Measurements from ENCODE around the gene DHODH. TPM values are rescaled to one million over a fixed set of nuclear protein-coding genes. Genes with fewer than 3 reads are reported as not detected.
"Not testable (repeated sequence)": the region's sequence is repeated elsewhere in the genome, so short reads cannot be mapped to it uniquely, and the experiment has no call there.

The DHODH gene
- total RNA-seq = 4.0 TPM

DNA sequence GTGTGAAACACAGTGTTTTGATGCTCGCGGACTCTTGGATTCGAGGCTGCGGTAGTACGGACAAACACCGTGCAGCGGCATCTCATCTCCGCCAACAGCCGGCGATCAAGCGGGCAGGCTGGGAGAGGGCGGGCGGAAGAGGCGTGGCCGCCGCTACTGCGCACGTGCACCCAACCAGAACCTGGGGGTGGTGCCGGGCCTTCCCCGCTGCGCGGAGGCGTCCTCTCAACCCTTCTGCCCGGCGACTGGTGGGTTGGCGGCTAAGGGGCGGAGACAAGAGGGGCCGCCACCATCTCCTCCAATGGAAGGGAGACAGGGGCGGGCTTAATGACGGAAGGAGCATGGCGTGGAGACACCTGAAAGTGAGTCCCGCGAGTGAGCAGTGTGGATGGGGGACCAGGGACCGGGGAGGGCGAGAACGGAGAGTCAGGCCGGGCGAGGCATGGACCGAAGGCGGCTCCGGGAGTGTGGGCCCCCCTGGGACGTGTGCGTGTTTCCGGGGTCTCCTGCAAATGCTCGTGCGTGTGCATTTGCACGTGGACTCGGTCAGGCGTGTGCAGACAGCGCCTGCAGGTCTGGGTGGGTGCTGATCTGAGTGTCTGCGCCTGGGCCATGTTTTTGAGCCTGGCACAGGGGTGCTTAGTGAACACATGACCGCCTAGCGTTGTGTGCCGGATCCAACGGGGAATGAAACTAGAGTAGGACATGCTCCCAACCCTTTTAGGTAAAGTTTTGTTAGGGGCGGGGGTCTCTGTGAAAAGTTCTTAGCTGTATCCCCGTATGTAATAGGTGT lies at the start of gene DHODH:
TSS of gene DHODH (plus strand) at position 321 of the 793 bp plus-strand sequence. CDS start at position 342, 21 bp downstream.
- peak; percentile 94 for DNase-seq

DNA sequence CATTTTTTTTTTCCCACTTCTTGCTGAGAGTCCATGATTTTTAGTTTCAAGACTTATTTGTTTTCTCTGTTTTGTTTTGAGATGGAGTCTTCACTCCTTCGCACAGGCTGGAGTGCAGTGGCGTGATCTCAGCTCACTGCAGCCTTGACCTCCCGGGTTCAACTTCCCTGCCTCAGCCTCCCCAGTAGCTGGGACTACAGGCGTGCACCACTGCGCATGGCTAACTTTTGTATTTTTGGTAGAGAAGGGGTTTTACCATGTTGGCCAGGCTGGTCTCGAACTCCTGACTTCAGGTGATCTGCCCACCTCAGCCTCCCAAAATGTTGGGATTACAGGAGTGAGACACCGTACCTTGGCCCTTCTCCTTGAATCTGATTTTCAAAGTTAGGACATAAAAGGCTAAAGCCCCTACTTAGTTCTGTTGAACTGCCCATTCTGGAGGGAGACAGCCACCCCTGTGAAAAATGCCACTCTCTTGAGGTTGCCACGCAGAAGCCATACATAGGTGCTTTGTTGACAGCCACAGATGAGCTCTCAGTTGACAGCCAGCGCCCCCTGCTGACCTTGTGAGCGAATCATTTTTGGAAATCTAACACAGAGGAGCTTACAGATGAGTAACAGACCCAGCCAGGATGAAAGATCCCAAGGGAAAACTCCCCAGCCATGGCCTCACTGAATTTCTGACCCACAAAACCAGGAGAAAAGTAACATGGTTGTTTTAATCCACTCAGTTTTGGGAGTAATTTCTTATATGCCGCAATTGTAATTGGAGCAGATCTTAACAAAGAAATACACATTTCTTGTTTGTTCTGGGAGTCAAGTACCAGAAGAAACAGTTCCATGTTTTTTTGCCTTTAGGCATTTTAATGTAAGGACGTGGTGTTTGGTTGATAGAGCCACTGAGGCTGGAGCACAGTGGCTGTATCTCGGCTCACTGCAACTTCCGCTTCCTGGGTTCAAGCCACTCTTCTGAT lies 47.2 kb upstream of the DHODH start:
- peak; percentile 69 for DNase-seq

DNA sequence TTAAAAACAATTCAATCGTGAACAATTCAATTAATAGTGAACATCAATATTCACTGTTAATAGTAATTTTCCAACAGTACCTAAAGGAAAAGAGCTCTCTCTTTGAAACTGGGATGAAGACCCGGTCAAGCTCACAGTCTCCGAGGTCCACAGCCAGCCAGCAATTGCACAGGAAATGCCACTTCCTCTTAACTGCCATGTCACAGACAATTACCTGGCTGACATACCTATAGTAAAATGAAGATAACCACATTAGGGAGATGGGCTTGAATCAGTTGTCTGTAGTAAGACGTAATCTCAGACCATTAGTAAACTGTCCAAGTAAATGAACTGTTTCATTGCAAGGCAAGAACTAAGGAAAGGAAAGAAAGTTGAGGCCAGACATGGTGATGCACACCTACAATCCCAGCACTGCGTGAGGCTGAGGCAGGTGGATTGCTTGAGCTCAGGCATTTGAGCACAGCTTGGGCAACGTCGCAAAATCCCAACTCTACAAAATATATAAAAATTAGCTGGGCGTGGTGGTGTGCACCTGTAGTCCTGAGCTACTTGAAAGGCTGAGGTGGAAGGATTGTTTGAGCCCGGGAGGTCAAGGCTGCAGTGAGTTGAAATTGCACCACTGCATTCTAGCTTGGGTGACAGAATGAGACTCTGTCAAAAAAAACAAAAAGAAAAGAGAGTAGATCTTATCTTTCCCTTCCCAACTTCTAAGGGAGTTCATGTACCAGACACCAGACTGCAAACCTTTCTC lies 45.2 kb upstream of the DHODH start:
- no peak for DNase-seq

DNA sequence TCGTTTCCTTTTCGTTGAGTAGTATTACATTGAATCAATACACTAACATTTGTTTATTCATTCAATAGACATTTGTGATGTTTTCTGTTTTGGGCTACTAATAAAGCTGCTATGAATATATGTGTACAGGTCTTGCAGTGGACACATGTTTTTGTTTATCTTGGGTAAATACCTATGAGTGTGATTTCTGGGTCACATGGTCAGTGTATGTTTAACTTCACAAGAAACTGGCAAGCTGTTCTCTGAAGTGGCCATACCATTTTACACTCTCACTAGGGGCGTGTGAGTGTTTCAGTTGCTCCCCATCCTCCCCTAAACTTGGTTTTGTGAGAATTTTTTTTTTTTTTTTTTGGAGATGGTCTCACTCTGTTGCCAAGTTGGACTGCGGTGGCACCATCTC lies 43.3 kb upstream of the DHODH start:
- DNase-seq = no peak

DNA sequence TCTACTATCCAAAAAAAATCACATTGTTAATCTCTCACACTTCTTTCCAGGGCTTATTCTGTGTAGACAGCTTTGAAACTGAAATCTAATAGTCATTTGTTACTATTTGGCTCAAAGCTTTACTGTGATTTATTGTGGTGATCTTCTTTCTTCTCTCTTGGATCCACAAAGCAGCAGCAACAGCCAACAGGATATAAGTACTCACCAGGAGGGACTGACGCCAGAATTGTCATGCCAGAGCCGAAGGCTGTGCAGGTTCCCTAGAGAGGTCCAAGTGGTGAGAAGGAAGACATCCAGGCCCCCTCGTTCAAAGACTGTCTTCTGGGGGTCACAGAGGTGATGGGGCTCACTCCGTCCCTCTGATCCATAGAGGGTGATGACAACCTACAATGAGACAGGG lies 41.6 kb upstream of the DHODH start:
- DNase-seq = no peak

DNA sequence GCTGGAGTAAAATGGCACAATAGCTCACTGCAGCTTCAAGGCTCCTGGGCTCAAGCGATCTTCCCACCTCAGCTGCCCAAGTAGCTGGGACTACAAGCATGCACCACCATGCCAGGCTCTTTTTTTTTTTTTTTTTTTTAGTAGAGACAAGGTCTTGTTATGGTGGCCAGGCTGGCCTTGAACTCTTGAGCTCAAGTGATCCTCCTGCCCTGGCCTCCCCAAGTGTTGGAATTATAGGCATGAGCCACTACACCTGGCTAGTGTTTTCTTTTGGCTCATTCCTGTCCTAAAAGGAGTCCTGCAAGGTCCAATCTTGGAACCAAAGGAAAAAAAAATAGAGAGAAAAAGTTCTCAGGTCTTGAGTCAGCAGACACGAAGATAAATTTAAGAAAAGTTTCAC lies 39.2 kb upstream of the DHODH start:
- no peak for DNase-seq

DNA sequence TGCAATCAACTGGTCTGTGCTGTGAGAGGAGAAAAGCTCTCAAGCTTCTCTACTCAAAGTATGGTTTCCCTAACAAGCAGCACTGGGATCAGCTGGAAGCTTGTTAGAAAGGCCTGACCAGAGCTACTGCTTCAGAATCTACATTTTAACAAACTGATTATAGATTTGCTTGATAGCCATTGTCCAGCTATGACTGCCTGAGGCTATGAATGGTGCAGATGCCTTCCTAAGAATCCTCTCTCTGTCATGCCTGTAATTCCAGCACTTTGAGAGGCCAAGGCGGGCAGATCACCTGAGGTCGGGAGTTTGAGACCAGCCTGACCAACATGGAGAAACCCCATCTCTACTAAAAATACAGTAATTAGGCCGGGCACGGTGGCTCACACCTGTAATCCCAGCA lies 37.0 kb upstream of the DHODH start:
- DNase-seq = no peak

DNA sequence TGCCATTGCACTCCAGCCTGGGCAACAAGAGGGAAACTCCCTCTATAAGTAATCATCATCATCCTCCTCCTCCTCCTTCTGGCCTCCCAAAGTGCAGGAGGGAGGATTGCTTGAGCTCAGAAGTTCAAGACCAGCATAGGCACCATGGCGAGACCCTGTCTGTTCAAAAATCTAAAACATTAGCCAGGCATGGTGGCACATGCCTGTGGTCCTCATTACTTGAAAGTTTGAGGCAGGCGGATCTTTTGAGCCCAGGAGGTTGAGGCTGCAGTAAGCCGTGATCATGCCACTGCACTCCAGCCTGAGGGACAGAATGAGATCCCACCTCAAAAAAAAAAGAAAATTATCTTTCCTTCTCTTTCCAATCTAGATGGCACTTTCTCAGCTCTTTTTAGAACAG lies 36.2 kb upstream of the DHODH start:
- no peak for DNase-seq

DNA sequence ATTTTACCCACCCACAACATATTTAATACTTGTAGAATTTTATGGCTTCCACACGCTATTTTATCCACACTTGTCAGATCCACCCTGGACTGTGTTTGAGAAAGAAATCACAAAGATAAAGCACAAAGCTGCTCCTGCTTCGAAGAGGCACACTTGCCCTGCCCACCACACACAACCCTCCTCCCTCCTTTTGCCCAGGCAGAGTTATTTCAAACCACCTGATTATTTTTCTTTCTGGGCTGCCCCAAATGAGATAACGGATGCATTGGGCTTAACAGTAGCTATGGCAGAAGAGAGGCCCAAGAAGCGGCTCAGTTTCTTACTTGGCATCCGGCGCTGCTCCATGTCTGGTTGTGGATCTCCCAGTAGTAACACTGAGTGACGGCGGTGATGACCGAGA lies 35.5 kb upstream of the DHODH start:
- no peak for DNase-seq

DNA sequence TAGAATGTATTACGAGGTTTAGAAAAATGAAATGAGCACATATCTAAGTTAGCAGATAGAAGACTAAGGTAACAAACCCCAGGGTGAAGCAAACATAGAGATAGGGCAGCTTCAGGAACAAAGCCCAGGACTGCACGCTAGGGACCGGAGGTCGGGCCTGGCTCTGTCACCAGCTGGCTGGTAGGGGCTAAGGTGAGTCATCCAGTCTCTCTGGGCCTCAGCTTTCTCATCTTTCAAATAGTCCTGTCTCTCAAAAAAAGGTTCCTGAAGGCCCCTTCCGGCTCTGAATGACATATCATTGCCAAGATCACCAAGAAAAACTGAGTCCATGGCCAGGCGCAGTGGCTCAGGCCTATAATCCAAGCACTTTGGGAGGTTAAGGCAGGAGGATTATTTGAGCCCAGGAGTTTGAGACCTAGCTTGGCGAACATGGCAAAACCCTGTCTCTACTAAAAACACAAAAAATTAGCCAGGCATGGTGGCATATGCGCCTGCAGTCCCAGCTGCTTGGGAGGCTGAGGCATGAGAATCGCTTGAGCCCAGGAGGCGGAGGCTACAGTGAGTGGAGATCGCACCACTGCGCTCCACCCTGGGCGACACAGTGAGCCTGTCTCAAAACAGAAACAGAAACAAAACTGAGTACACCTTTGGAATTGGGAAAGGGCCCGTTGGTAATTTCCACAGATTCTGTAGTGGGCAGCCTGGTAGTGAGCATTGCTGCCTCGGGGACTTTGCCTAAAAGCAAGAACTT lies 34.3 kb upstream of the DHODH start:
- DNase-seq = no peak

DNA sequence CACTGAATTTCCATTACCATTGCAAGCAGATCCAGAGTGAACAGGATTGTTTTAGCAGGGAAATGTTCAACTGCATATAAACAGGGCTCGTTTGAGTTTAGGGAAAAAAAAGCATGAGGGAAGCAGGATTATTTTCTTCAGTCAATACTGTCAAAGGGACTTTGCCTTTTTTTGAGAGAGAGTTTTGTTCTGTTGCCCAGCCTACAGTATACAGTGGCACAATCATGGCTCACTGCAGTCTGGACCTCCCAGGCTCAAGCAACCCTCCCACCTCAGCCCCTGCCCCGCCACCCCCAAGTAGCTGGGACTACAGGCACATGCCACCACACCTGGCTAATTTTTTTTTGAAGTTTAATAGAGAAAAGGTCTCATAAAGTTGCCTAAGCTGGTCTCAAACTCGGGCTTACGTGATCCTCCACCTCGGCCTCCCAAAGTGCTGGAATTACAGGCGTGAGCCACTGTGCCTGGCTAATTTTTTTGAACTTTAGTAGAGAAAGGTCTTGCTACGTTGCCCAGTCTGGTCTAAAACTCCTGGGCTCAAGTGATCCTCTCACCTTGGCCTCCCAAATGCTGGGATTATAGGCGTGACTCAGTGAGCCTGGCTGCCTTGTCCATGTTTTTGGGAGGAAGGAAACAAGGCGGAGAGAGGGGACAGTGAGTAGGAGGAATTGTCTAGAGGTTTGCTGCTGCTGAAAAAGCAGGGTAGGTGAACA lies 23.1 kb upstream of the DHODH start:
- no peak for DNase-seq

DNA sequence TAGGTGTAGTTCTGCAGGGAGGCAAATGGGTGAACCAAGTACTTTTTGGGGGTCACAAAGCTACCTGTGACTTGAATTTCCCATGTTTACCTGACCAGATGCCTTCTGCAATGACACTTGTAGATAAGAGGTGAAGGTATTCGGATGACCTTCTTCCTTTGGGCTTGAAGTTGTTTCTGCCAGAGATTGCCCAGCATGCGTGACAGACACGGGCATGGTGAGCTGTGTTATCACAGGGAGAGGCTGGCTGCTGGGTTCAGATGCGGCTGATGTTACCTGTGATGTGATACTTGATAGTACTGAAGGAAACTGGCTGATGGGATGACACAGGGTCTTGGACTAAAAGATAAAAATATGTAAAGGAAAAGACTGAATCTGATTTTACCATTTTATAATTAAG lies 22.4 kb upstream of the DHODH start:
- no peak for DNase-seq

DNA sequence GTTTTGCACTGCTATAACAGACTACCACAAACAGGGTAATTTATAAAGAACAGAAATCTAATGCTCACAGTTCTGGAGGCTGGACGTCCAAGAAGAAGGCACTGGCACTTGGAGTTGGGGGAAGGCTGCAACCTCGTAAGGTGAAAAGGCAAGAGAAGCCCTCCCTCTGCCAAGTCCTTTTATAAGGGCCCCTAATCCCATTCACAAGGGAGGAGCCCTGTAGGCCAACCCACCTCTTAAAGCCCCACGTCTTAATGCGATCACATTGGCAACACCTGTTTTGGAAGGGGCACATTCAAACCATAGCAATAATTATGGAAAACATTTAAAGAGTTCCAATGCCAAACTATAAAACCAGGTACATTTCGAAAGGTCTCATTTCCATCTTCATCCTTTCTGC lies 13.5 kb upstream of the DHODH start:
- DNase-seq = no peak

DNA sequence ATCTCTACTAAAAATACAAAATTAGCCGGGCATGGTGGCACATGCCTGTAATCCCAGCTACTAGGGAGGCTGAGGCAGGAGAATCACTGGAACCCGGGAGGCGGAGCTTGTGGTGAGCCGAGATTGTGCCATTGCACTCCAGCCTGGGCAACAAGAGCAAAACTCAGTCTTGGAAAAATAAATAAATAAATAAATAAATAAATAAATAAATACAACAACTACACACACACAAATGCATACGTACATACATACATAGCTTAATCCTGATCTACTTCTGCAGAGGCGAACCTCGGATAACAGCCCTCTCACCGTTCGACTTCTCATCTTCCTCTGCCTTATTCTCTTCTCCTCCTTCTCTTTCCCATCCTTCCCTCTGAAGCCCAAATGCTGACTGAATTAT lies 11.0 kb upstream of the DHODH start:
- DNase-seq = not testable (repeated sequence)

DNA sequence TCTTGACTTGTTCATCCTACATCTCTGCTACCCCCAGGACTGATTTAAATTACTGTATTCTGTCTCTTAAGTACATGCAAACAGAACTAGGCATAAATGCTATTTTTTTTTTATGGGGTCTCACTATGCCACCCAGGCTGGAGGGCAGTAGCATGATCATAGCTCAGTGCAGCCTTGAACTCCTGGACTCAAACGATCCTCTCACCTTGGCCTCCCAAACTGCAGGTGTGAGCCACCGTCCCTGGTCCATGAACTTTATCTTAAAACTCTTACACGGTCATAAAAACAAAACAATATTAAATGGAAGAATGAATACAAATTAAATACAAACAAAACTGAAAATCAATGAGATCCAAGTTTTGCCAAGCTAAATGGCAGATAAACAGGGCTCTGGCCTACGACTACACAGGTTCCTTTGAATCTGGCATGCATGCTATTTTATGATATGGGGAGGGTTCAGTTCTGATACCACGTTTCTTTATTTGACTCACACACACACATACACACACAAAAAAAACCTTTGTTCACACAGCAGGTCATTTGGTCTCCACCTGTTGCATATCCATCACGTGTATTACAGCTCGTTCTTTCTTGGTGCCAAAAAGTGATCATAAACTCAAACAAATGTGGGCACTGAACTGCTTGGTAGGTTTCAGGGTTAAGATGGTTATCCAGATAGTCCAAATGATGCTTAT lies 7.2 kb upstream of the DHODH start:
- DNase-seq = no peak

DNA sequence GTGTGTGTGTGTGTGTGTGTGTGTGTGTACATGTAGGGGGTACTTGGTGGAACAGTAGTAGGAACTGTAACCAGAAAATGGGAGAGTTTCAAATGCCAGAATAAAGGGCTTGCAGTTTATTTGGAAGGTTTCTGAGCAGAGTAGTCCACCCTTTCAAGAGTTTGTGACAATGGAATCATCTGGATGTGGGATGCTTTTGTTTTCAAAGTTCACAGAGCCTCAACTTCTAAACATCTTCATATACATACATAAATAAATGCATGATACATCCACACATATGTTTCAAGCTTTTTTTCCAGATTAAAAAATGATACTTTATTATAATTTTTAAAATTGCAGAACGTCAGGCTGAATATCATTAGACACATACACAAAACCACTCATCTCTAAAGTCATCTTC lies 5.9 kb upstream of the DHODH start:
- no peak for DNase-seq

DNA sequence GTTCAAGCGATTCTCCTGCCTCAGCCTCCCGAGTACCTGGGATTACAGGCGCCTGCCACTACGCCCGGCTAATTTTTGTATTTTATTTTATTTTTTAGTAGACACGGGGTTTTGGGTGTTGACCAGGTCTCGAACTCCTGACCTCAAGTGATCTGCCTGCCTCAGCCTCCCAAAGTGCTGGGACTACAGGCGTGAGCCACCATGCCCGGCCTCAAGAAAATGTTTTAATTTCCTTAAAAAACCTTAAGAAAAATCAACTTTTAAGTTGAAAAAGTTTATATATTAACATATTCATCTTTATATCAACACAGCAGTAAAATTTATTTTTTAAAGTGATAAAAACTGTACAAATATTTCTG lies 500 bp upstream of the DHODH start:
- not testable (repeated sequence) for DNase-seq

DNA sequence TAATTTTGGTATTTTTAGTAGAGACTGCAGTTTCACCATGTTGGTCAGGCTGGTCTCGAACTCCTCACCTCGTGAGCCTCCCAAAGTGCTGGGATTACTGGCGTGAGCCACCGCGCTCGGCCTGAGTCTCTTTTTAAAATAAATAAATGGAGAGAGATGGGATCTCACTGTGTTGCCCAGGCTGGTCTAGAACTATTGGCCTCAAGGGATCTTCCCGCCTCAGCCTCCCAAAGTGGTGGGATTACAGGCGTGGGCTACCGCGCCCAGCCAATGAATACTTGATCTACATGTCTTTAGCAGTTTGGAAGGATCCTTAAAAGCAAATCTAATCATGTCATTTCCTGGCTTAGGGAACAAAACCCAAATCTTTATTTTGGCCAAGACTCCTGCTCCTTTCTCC lies 1.2 kb downstream of the DHODH start:
- no peak for DNase-seq

DNA sequence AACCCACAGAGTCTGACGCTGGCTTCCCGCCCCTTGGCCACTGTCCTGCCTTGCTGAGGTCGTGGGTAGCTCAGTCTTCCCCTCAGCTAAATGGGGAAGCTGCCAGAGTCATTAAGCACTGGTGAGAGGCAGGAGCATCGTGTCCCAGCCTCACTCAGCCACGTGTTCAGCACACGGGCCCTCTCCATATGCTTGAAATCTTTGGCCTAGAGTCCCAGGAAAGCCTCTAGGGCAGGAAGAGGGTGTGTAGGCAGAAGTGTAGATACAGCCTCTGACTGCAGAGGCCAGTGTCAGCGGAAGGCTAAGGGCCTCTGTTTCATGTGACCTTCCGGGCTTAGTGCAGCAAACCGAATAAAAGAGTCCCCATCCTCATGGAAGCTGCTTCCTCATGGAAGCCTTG lies 4.1 kb downstream of the DHODH start:
- DNase-seq = no peak

DNA sequence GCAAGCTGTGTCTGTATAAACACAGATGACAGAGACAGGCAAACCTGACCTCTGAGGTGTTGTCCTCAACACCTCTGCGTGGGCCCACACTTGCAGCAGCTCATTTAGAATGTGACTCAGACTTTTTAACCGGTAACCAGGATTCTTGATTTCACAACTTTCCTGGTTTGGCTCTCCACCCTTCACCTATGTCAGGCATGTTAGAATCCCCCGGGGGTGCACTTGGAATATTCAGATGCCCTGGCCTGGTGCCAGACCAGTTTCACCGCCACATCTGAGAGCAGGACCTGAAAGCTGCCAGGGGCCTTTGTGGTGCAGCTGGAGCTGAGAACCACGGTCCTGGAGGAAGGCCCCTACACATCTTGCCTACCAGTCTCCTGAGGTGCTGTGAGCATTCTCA lies 4.8 kb downstream of the DHODH start:
- no peak for DNase-seq
